ENCODE results near the gene SH3BP1.

SH3BP1 gene

GRCh38 chr22:37616201-37617083 lies 23.0 kb upstream of the SH3BP1 start:
- DNase-seq = no peak

GRCh38 chr22:37617431-37617830 lies 22.0 kb upstream of the SH3BP1 start:
- no peak for DNase-seq

- DNase-seq = no peak
Observed at GRCh38 chr22:37618072-37618656, 21.3 kb upstream of the SH3BP1 start.

GRCh38 chr22:37618674-37619073 lies 20.8 kb upstream of the SH3BP1 start:
- no peak for DNase-seq

GRCh38 chr22:37619991-37620390 lies 19.5 kb upstream of the SH3BP1 start:
- no peak for DNase-seq

GRCh38 chr22:37621352-37621860 lies 18.1 kb upstream of the SH3BP1 start:
- no peak for DNase-seq

- DNase-seq = peak; percentile 83
Observed at GRCh38 chr22:37623075-37624016, 16.1 kb upstream of the SH3BP1 start.

- no peak for DNase-seq
Observed at GRCh38 chr22:37624017-37624365, 15.5 kb upstream of the SH3BP1 start.

- DNase-seq = no peak
Observed at GRCh38 chr22:37624876-37625275, 14.6 kb upstream of the SH3BP1 start.

- no peak for DNase-seq
Observed at GRCh38 chr22:37625737-37626136, 13.7 kb upstream of the SH3BP1 start.

GRCh38 chr22:37626144-37626543 lies 13.3 kb upstream of the SH3BP1 start:
- DNase-seq = no peak

- DNase-seq = no peak
Observed at GRCh38 chr22:37626556-37627075, 12.9 kb upstream of the SH3BP1 start.

GRCh38 chr22:37627121-37627520 lies 12.3 kb upstream of the SH3BP1 start:
- no peak for DNase-seq

GRCh38 chr22:37627545-37627944 lies 11.9 kb upstream of the SH3BP1 start:
- DNase-seq = peak; percentile 61

- DNase-seq = no peak
Observed at GRCh38 chr22:37628830-37629229, 10.6 kb upstream of the SH3BP1 start.

- no peak for DNase-seq
Observed at GRCh38 chr22:37629928-37630327, 9.5 kb upstream of the SH3BP1 start.

GRCh38 chr22:37630839-37631435 lies 8.5 kb upstream of the SH3BP1 start:
- no peak for DNase-seq

- DNase-seq = peak; percentile 47
Observed at GRCh38 chr22:37631448-37632173, 7.9 kb upstream of the SH3BP1 start.

GRCh38 chr22:37632174-37633088 lies 7.0 kb upstream of the SH3BP1 start:
- DNase-seq = no peak

- peak; percentile 68 for DNase-seq
Observed at GRCh38 chr22:37633089-37633624, 6.3 kb upstream of the SH3BP1 start.

Data from CD4-positive, alpha-beta T cell treated with Interleukin-10 for 1 hour (primary cell).